Superior temporal gyrus (tissue), 1 donor: Measurements from ENCODE around the gene FRK.
"Not testable (repeated sequence)": the region's sequence is repeated elsewhere in the genome, so short reads cannot be mapped to it uniquely, and the experiment has no call there.

Experiments
- DNase-seq: peaks from one replicate; pipeline ENCODE4 v3.0.0-alpha.2; 2016; ENCODE audit errors: extremely low spot score

The FRK gene, protein sequence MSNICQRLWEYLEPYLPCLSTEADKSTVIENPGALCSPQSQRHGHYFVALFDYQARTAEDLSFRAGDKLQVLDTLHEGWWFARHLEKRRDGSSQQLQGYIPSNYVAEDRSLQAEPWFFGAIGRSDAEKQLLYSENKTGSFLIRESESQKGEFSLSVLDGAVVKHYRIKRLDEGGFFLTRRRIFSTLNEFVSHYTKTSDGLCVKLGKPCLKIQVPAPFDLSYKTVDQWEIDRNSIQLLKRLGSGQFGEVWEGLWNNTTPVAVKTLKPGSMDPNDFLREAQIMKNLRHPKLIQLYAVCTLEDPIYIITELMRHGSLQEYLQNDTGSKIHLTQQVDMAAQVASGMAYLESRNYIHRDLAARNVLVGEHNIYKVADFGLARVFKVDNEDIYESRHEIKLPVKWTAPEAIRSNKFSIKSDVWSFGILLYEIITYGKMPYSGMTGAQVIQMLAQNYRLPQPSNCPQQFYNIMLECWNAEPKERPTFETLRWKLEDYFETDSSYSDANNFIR

DNA sequence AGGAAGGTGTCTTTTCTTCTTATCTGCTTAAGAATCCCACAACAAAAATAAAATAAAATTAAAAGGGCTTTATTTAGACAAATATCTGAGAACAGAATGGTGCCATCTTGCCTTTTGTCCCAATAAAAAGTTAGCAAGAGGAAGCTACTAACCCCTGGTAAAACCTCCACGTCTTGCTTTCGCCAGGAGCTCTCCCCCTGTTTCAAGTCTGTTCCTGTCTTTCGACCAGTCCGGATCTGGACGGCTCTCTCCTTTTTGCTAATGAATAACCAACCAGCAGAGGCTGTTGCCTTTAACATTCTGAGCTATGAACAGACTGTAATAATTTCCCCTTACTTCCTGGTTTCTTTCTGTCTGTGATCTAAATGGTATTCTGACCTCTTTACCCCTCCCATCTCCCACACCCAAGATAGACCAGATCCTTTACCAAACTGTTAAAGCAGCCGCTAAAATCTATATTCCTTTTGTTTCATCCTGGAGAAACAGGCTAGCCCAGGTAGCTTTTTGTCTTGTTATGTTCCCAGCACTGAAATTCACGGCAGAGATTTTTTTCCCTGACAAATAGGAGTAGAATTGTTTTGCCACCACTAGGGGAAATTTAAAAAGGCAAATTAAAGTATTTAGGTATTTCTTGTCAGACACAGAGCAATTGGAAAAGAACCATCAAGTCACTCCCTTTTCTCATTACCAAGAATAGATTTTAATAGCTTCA, at the start of gene FRK:
Gene FRK, minus strand, starts transcription at position 320 of the 712 bp plus-strand sequence. CDS start 580 bp downstream, outside the sequence.
- DNase-seq = no peak

- no peak for DNase-seq
These were observed 48.1 kb upstream of the FRK start for GRCh38 chr6:116108836-116109235.

DNA sequence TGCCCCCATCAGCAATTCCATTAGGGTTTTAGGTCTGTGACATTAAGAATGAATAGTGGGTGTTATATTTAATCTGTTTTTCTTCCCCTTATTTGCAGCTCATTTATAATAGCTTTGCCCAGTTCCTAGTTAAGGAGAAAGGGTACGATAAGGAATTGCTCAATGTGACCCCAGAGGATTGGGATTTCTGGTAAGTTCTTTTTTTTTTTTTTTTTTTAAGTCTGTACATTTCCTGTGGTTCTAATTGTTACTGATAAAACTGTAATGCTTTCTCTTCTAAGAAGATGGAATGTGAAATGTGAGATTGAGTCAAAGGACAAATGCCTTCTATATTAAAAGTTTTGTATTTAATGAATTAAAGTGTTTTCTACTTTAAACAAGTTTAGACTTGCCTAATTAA, 45.5 kb upstream of the FRK start:
- no peak for DNase-seq

GRCh38 chr6:116105247-116105646, 44.6 kb upstream of the FRK start:
- DNase-seq = no peak

DNA sequence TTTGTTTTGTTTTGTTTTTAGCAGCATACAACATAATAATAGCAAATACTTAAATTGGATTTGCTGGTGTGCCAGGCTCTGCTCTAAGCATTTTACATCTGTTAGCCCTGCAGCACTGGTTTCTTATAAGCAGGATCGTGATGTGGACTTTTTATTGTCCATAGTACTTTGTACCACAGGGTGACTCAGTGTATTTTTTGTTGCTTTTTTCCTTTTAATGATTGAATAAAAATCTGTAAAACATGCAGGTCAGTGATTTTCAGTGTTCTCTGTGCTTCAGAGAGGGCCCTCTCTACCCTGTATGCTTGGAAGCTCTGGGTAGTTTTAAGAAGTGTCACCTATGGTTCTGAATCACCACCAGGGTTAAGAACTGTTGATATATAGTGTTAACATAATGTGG, 43.9 kb upstream of the FRK start:
- DNase-seq = no peak

DNA sequence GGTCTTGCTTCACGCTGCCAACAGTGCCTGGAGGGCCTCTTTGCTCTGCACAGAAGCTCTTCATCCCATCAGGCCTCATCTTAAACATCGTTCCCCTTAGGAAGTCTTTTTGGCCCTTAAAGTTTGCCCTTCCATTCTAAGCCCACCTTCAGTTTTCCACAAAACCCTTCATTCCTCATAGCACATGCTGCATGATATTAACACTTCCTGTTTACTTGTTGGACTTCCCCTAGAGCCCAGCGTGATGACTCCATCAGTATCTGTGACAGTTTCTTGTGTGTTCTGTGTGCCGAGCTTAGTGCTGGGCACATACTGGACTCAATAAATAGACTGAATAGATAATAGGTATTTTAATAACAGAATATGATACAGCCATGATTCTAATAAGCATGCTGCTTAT, 42.2 kb upstream of the FRK start:
- no peak for DNase-seq

DNA sequence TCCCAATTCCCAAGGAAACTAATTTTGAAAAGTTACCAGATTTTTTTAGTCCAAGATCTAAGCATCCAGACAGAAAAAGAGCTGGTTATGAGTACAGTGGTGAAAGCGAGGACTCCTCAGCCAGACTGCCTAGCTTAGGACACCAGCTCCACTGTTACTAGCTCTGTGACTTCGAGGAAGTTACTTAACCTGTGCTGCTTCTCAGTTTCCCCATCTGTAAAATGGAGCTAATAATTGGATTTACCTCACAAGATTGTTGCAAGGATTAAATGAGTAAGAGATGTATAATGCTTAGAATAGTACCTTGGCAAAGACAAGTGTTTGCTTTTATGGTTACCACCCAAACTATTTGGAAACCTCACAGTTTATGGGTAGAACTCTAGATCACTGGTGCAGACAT, 41.1 kb upstream of the FRK start:
- no peak for DNase-seq

- peak; percentile 68 for DNase-seq
These were observed 40.6 kb upstream of the FRK start for GRCh38 chr6:116101302-116101718.

DNA sequence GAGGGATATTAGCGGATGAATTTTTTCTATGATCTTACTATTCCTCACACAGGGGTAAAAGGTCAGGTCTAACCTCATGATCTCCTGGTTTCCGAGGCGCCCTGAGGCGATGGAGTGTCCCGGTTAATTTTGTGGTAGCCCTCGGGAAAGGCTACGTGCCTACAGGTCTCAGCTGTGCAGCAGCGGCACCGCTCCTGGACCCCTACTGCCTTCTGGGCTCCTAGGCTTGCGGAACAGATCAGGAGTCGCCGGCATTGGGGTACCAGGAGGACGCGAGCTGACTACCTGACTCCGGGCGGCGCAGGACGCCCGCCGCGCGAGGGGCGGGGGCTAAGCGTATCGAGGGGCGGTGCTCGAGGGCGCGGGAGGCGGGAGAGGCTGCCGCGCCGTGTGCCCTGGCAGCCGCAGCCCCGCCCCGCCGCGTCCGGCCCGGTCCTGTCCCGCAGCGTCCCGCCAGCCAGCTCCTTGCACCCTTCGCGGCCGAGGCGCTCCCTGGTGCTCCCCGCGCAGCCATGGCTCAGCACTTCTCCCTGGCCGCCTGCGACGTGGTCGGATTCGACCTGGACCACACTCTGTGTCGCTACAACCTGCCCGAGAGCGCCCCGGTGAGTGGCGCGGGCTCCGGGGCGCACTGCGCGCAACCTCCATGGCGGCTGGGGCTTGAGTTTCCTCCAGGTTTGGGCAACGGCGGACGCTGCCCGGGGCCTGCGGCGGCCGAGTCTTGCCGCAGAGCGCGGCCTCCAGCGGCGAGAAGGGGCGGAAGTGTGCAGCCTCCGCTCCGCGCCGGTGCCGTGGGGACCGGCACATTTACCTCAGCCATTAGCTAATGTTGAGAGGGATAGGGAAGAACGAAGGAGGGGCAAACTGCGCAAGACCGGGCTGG, 40.0 kb upstream of the FRK start, which contains the start of gene NT5DC1:
Gene NT5DC1, plus strand, starts transcription at position 435 of the 883 bp plus-strand sequence. Its CDS starts 78 bp downstream, at position 513.
- peak; percentile 82 for DNase-seq

DNA sequence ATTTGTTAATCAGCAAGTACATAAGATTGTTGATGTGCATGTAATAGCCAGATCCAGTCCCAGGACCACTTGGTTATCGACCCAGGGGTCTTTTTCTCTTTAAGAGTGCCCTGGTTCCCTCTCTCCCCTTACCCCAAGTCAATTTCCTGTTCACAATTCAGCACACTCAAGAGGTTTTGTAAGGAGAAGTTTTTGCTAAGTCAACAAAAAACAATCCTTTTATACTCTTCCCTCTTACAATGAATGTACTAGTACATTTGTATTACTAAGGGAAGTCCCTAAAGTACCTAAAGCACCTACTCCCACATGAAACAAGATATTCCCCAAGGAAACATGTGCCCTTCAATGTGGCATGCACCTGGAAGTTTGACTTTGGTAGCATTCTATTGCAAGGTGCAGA, 38.3 kb upstream of the FRK start:
- DNase-seq = no peak

GRCh38 chr6:116096979-116097816, 36.5 kb upstream of the FRK start:
- DNase-seq = no peak

DNA sequence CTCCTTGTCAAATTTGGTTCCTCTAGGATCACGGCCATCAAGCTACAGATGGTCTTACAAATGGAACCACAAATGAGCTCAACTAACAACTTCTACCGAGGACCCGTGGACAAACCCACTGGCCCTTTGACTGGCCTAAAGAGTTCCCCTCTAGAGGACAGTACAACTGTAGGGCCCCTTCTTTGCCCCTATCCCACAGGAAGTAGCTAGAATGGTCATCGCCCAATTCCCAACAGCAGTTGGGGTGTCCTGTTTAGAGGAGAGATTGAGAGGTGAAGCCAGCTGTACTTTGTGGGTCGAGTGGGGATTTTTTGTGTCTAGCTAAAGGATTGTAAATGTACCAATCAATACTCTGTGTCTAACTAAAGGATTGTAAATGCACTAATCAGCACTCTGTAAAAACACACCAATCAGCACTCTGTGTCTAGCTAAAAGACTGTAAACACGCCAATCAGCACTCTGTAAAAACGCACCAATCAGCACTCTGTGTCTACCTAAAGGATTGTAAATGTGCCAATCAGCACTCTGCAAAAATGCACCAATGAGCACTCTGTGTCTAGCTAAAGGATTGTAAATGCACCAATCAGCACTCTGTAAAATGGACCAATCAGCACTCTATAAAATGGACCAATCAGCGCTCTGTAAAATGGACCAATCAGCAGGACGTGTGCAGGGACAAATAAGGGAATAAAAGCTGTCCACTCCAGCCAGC, 35.5 kb upstream of the FRK start:
- DNase-seq = not testable (repeated sequence)

GRCh38 chr6:116094041-116094440, 33.4 kb upstream of the FRK start:
- DNase-seq = no peak

- DNase-seq = no peak
These were observed 29.6 kb upstream of the FRK start for GRCh38 chr6:116090251-116090650.

DNA sequence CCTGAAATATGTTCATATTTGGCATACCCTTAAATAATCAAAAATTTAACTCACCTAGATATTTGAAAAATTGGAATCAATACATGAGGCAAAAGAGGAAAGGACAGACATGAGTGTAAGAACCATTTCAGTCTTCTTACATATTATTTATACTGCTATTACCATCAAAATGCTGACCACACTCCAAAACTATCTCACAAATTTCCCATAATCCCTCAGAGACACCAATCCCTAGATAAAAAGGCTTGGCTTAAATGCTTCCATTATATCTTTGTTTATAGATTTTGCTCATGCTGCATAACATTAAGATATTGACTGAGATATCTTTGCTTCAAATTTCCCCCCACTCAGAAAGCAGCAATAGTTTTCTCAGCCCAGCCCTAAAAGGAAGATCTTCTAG, 28.3 kb upstream of the FRK start:
- no peak for DNase-seq

GRCh38 chr6:116087437-116088027, 26.8 kb upstream of the FRK start:
- DNase-seq = no peak

GRCh38 chr6:116084284-116084683, 23.6 kb upstream of the FRK start:
- no peak for DNase-seq

GRCh38 chr6:116083052-116083451, 22.4 kb upstream of the FRK start:
- DNase-seq = no peak

DNA sequence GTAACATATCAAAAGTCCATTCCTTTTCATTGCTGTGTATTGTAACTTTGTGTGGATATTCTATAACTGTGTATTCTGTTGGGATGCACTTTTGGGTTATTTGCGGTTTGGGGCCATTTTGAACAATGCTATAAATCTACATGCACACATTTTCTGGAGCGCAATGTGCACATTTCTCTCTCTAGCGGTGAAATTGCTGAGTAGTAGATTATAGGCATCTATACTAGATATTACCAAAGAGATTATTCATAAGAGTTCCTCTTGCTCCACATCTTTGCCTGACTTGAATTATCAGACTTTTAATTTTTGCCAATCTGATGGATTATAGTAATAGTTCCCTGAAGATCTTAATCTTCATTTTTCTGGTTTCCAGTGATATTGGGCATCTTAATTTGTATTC, 18.3 kb upstream of the FRK start:
- DNase-seq = no peak

DNA sequence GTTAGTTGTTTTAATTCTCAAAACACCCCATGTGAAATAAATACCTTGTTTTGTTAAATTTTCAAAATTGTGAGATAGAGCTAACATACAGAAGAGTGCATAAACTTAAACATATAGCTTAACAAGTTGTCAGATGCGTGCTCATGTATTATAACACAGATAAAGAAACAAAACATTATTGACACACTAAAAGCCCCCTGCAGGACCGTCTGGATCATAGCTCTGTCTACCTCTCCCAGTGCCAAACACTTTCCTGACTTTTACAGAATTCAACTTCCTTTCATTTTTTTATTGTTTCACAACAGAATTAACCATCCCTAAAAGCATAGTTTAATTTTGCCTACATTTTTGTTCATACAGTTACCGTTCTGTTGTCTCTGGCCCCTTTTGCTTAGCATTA, 17.8 kb upstream of the FRK start:
- no peak for DNase-seq
